ENCODE measurements around the gene GCNT2.
"Not testable (repeated sequence)": the region's sequence is repeated elsewhere in the genome, so short reads cannot be mapped to it uniquely, and the experiment has no call there.

Gene GCNT2

GRCh38 chr6:10547809-10548208, 26.7 kb downstream of the GCNT2 start:
- no peak for DNase-seq (ENCODE audit: low spot score)

GRCh38 chr6:10550764-10551163, 29.6 kb downstream of the GCNT2 start:
- DNase-seq (ENCODE audit: low spot score): no peak

- DNase-seq (ENCODE audit: low spot score): no peak
Observed at GRCh38 chr6:10552270-10552810, 31.2 kb downstream of the GCNT2 start.

GRCh38 chr6:10553871-10554270, 32.7 kb downstream of the GCNT2 start:
- no peak for DNase-seq (ENCODE audit: low spot score)

- DNase-seq (ENCODE audit: low spot score): no peak
Observed at GRCh38 chr6:10554826-10555225, 33.7 kb downstream of the GCNT2 start.

- no peak for DNase-seq (ENCODE audit: low spot score)
Observed at GRCh38 chr6:10555625-10556309, 34.6 kb downstream of the GCNT2 start.

- DNase-seq (ENCODE audit: low spot score): no peak
Observed at GRCh38 chr6:10556589-10556988, 35.4 kb downstream of the GCNT2 start.

GRCh38 chr6:10556992-10557391, 35.8 kb downstream of the GCNT2 start:
- no peak for DNase-seq (ENCODE audit: low spot score)

GRCh38 chr6:10557913-10558312, 36.8 kb downstream of the GCNT2 start:
- no peak for DNase-seq (ENCODE audit: low spot score)

GRCh38 chr6:10558565-10558964, 37.4 kb downstream of the GCNT2 start:
- no peak for DNase-seq (ENCODE audit: low spot score)

GRCh38 chr6:10559522-10560152, 38.5 kb downstream of the GCNT2 start:
- DNase-seq (ENCODE audit: low spot score): no peak

- no peak for DNase-seq (ENCODE audit: low spot score)
Observed at GRCh38 chr6:10561611-10562199, 40.6 kb downstream of the GCNT2 start.

GRCh38 chr6:10564975-10565673, 44.0 kb downstream of the GCNT2 start:
- no peak for DNase-seq (ENCODE audit: low spot score)

GRCh38 chr6:10565913-10566312, 44.8 kb downstream of the GCNT2 start:
- DNase-seq (ENCODE audit: low spot score): no peak

GRCh38 chr6:10567256-10568026, 46.3 kb downstream of the GCNT2 start:
- DNase-seq (ENCODE audit: low spot score): no peak

- DNase-seq (ENCODE audit: low spot score): no peak
Observed at GRCh38 chr6:10569392-10570127, 48.4 kb downstream of the GCNT2 start.

- not testable (repeated sequence) for DNase-seq (ENCODE audit: low spot score)
Observed at GRCh38 chr6:10575519-10575918, 54.4 kb downstream of the GCNT2 start.

- no peak for DNase-seq (ENCODE audit: low spot score)
Observed at GRCh38 chr6:10576226-10576625, 55.1 kb downstream of the GCNT2 start.

GRCh38 chr6:10577112-10577511, 56.0 kb downstream of the GCNT2 start:
- no peak for DNase-seq (ENCODE audit: low spot score)

- no peak for DNase-seq (ENCODE audit: low spot score)
Observed at GRCh38 chr6:10578723-10579122, 57.6 kb downstream of the GCNT2 start.

- no peak for DNase-seq (ENCODE audit: low spot score)
Observed at GRCh38 chr6:10579803-10580202, 58.7 kb downstream of the GCNT2 start.

All from NAMALWA (cell line).